ENCODE results near the gene SELENOI. TPM values are rescaled to one million over a fixed set of nuclear protein-coding genes. Genes with fewer than 3 reads are reported as not detected.

SELENOI gene
- total and polyA plus RNA-seq, 2 of the 4 experiments (the other 2 are of a cell fraction), result 5.1 to 25.1 TPM

- in situ Hi-C loops (cut with MboI; ENCODE audit: low sequenced_read_pairs), result no loop called here
Measured at GRCh38 chr2:26312471-26312870, 33.5 kb upstream of the SELENOI start.

More at GRCh38 chr2:26312471-26312870, 33.5 kb upstream of the SELENOI start:
- Histone ChIP-seq H3K9me3 (ENCODE audit: control insufficient read depth, insufficient read depth, low read length) (no peaks in the 10 kb centered on the region), H2AK9ac (replicated peaks; ENCODE audit: low read depth, low read length, poor library complexity) (no peak overlapping the region), H3K9me1 (ENCODE audit: insufficient read depth, low read length) (no peaks in the 10 kb centered on the region; the same call in 1 of the 2 replicates), H2BK5ac (ENCODE audit: low read depth, low read length, poor library complexity, severe bottlenecking) (no peak overlapping the region), H3K4me3 (ENCODE audit: insufficient read depth, low read depth, low read length) (no peak overlapping the region), H3K56ac (ENCODE audit: extremely low read depth, insufficient read depth, low read length) (no peak overlapping the region), H4K20me1 (ENCODE audit: insufficient read depth, low read length) (no peaks in the 10 kb centered on the region), H3K4me1 (ENCODE audit: control insufficient read depth, insufficient read depth, low read length) (no peaks in the 10 kb centered on the region), H2AK5ac (ENCODE audit: low read depth, low read length) (no peak overlapping the region), H3K4ac (ENCODE audit: low read depth, low read length) (no peak overlapping the region), H2BK120ac (ENCODE audit: low read depth, low read length) (no peak overlapping the region), H3K23ac (ENCODE audit: low read depth, low read length) (no peak overlapping the region), H4K5ac (ENCODE audit: low read depth, low read length) (no peak overlapping the region), H2AFZ (replicated peaks; ENCODE audit: low read length, poor library complexity) (no peak overlapping the region), H3K27me3 (ENCODE audit: control insufficient read depth, insufficient read depth, low read length) (peaks cover 25% of the 10 kb centered on the region), H2BK20ac (ENCODE audit: low read depth, low read length) (no peak overlapping the region), H3K27ac (ENCODE audit: insufficient read depth, low read length) (no peak overlapping the region), H4K91ac (ENCODE audit: insufficient read depth, low read depth, low read length) (no peak overlapping the region), H4K8ac (ENCODE audit: low read depth in 2 of 2, low read length in 2 of 2) (no peak overlapping the region), H3K14ac (replicated peaks; ENCODE audit: low read depth, low read length) (no peak overlapping the region), H3K79me1 (ENCODE audit: low read depth in 1 of 2, low read length in 2 of 2) (no peaks in the 10 kb centered on the region), H3K36me3 (ENCODE audit: control insufficient read depth, insufficient read depth, low read length) (no peaks in the 10 kb centered on the region), H3K9ac (ENCODE audit: low read depth, low read length) (no peak overlapping the region), H2BK15ac (ENCODE audit: low read depth, low read length) (no peak overlapping the region), H3K18ac (ENCODE audit: low read depth, low read length) (no peak overlapping the region), H3K4me2 (ENCODE audit: low read depth, low read length) (no peak overlapping the region)
- no peak for TF ChIP-seq RCOR1 (IDR thresholded peaks at IDR 0.05; ENCODE audit: insufficient replicate concordance, low read length)
- TF ChIP-seq RFX5 (IDR thresholded peaks at IDR 0.05; ENCODE audit: low read depth, low read length), result no peak
- TF ChIP-seq MAZ (IDR thresholded peaks at IDR 0.05; ENCODE audit: borderline replicate concordance, low read depth, low read length), result no peak
- no peak for TF ChIP-seq NFE2L2 (IDR thresholded peaks at IDR 0.05; ENCODE audit: low read depth, low read length)
- no peak for TF ChIP-seq USF2 (IDR thresholded peaks at IDR 0.05; ENCODE audit: low read depth, low read length)
- no peak for TF ChIP-seq BHLHE40 (IDR thresholded peaks at IDR 0.05; ENCODE audit: low read depth, low read length)
- no peak for TF ChIP-seq SMC3 (IDR thresholded peaks at IDR 0.05; ENCODE audit: low read depth, low read length)
- no peak for TF ChIP-seq POLR2A (IDR thresholded peaks at IDR 0.05; ENCODE audit: low read depth, low read length)
- TF ChIP-seq RAD21 (IDR thresholded peaks at IDR 0.05; ENCODE audit: low read length), result no peak
- TF ChIP-seq FOS (IDR thresholded peaks at IDR 0.05; ENCODE audit: low read depth, low read length), result no peak
- TF ChIP-seq CEBPB (IDR thresholded peaks at IDR 0.05; ENCODE audit: low read depth, low read length), result no peak
- no peak for TF ChIP-seq CHD1 (IDR thresholded peaks at IDR 0.05; ENCODE audit: low read depth, low read length)
- BruUV-seq (replicated peaks), result no TSS peak
- DNase-seq, result no peak
- ATAC-seq (ENCODE audit: low read depth), result no peak
- ChIA-PET CTCF (no interaction called here), POLR2A (ENCODE audit: unreplicated experiment) (no interaction called here)
- dilution Hi-C loops (cut with HindIII; ENCODE audit: low sequenced_read_pairs, unreplicated experiment) (no loop called here), intact Hi-C loops (cut with micrococcal nuclease) (no loop called here)
- WGBS, 2 experiments (ENCODE audit: extremely low coverage in 2 of 2, insufficient read length in 1 of 2), result 73% methylated on average over 2 of the region's 9 CpGs; no CpG with 5 or more reads in 1 of the 2 experiments
